HPDE6-E6E7 (cell line): ENCODE measurements around the gene PLXNB3.
A peak's percentile ranks its signal among the peaks of the same experiment; 100 is the strongest.
"Not testable (repeated sequence)": the region's sequence is repeated elsewhere in the genome, so short reads cannot be mapped to it uniquely, and the experiment has no call there.

Experiments
- DNase-seq: peaks from one replicate; pipeline ENCODE4 v3.0.0; 2011; ENCODE audit warnings: missing footprints; ENCODE audit errors: extremely low spot score

The PLXNB3 gene

GRCh38 chrX:153732401-153732800 lies 31.6 kb upstream of the PLXNB3 start:
- DNase-seq: peak; percentile 48

- DNase-seq: no peak
These were observed 30.3 kb upstream of the PLXNB3 start for GRCh38 chrX:153733651-153734240.

- no peak for DNase-seq
These were observed 29.2 kb upstream of the PLXNB3 start for GRCh38 chrX:153734871-153735270.

- no peak for DNase-seq
These were observed 28.8 kb upstream of the PLXNB3 start for GRCh38 chrX:153735274-153735673.

GRCh38 chrX:153736071-153736820 lies 27.8 kb upstream of the PLXNB3 start:
- DNase-seq: no peak

- DNase-seq: no peak
These were observed 27.1 kb upstream of the PLXNB3 start for GRCh38 chrX:153736871-153737441.

GRCh38 chrX:153738056-153738605 lies 25.9 kb upstream of the PLXNB3 start:
- DNase-seq: no peak

GRCh38 chrX:153739754-153740486 lies 24.1 kb upstream of the PLXNB3 start:
- DNase-seq: peak; percentile 68

- no peak for DNase-seq
These were observed 23.3 kb upstream of the PLXNB3 start for GRCh38 chrX:153740631-153741222.

- DNase-seq: no peak
These were observed 22.6 kb upstream of the PLXNB3 start for GRCh38 chrX:153741446-153741845.

GRCh38 chrX:153742111-153742510 lies 21.9 kb upstream of the PLXNB3 start:
- not testable (repeated sequence) for DNase-seq

GRCh38 chrX:153742796-153743467 lies 21.1 kb upstream of the PLXNB3 start:
- not testable (repeated sequence) for DNase-seq

GRCh38 chrX:153743468-153744209 lies 20.4 kb upstream of the PLXNB3 start:
- DNase-seq: not testable (repeated sequence)

- no peak for DNase-seq
These were observed 19.6 kb upstream of the PLXNB3 start for GRCh38 chrX:153744210-153745066.

GRCh38 chrX:153745067-153745433 lies 19.0 kb upstream of the PLXNB3 start:
- DNase-seq: not testable (repeated sequence)

- no peak for DNase-seq
These were observed 17.7 kb upstream of the PLXNB3 start for GRCh38 chrX:153746359-153746758.

- DNase-seq: not testable (repeated sequence)
These were observed 17.1 kb upstream of the PLXNB3 start for GRCh38 chrX:153746991-153747390.

GRCh38 chrX:153749017-153749416 lies 15.0 kb upstream of the PLXNB3 start:
- not testable (repeated sequence) for DNase-seq

GRCh38 chrX:153750127-153750774 lies 13.8 kb upstream of the PLXNB3 start:
- no peak for DNase-seq
